ENCODE results near the gene ADCY4.

The ADCY4 gene

GRCh38 chr14:24269910-24270536, 64.8 kb downstream of the ADCY4 start:
- DNase-seq (ENCODE audit: extremely low read depth, low read depth) = no peak
- no peak for TF ChIP-seq CTCF (IDR thresholded peaks at IDR 0.05; ENCODE audit: low read depth, low read length)

DNA sequence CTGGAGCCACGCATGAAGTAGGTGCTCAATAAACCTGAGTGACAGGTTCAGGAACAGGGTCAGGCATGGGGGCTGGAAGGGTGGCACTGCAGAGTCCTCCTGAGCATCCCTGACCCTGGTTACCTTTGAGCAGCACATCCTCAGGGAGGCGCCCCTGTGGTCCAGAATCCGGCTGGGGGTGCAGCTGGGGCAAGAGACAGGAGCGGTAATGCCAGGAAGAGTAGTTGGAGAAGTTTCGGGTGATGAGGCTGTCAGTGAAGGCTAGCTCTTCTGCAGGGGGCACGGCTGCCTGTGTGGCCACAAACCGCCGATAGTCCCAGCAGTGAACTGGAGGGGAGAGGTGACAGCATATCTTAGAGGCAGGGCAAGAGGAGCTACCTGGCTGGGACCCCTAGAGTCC, 65.5 kb downstream of the ADCY4 start:
- DNase-seq (ENCODE audit: extremely low read depth, low read depth) = no peak
- TF ChIP-seq CTCF (IDR thresholded peaks at IDR 0.05; ENCODE audit: low read depth, low read length) = no peak
